T-helper 1 cell (primary cell): ENCODE data around the gene DCST2.

Source experiments
- DNase-seq, 5 donors: peaks; one replicate each; pipeline ENCODE4 v3.0.0-alpha.2; 2012 to 2020

Gene DCST2

DNA sequence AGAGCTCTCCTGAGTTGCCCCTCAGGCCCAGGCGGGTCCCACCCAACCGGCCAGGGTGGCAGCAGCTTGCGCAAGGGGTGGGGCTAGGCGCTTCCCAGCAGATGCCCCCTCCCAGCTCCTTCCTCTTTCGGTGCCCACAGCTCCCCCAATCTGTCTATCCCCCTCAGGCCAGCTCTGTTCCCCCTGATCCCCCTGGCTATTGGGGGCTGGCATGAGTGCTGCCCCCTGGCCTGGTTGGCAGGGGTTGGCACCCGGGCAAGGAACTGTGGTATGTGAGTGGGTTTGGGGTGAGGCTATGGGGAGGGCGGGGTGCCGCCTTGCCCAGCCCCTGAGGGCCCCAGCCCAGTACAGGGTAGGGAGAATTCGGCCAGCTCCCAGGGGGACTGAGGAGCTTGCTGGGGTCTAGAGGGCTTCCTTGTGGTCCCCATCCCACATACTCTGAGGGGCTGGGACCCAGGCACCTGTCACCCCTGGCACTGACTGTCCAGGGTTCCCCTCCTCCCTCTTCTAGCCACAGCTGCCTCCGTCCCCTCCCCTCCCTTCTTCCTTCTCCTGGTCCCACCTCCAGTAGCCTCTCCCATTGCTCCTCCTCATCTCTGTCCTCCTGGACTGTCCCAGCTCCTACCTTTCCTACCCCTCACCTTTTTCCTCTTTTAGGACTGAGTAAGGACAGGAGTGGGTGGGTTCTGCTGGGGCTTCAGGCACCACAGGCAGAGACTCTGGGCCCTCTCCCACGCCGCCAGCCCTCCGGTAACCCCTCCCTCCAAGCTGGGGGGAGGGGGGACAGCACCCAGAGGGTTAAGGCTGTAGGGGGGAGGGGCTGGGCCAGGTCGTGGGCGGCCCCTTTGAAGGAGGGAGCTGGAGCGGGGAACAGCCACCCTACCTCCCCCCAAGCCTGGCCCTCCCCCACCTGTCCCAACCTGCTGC lies 25.3 kb downstream of the DCST2 start:
- peak in 1 of 5 donors; percentile 81 for DNase-seq

DNA sequence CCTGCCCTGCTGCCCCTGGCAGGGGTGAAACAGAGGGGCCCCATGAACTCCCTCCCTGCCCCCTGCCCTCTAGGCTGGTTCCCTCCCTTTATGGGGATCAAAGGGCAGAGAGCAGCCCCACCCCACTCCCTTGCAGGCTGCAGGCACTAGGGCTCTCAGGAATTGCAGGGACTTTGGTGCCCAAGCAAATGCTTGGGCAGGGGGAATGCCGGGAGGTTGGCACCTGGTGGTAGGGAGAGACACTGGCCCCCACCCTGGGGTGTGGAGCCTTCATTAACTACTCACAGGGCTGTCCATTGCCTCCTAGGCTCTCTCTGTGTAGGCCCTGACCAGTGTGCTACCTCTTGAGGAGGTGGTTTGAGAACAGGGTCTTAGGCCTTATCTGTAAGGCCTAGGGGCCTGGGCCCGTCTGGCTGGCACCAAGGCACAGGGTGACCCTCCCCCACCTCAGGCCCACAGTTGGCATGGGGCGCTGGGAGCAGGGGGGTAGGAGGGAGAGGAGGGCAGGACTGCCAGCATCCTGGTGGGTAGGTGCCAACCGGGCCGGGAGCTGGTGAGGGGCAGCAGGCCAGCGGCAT lies 26.2 kb downstream of the DCST2 start:
- DNase-seq: no peak

GRCh38 chr1:155006601-155007101 lies 26.9 kb downstream of the DCST2 start:
- DNase-seq: peak in 1 of 5 donors; percentile 70

GRCh38 chr1:155005076-155006011 lies 28.2 kb downstream of the DCST2 start:
- peak in 2 of 5 donors; percentile 32 to 54 for DNase-seq

GRCh38 chr1:155004352-155005075 lies 29.1 kb downstream of the DCST2 start:
- peak in 1 of 5 donors; percentile 63 for DNase-seq

GRCh38 chr1:155003766-155004351 lies 29.7 kb downstream of the DCST2 start:
- peak in 1 of 5 donors; percentile 49 for DNase-seq

- DNase-seq: no peak
Measured at GRCh38 chr1:155003227-155003765, 30.3 kb downstream of the DCST2 start.

DNA sequence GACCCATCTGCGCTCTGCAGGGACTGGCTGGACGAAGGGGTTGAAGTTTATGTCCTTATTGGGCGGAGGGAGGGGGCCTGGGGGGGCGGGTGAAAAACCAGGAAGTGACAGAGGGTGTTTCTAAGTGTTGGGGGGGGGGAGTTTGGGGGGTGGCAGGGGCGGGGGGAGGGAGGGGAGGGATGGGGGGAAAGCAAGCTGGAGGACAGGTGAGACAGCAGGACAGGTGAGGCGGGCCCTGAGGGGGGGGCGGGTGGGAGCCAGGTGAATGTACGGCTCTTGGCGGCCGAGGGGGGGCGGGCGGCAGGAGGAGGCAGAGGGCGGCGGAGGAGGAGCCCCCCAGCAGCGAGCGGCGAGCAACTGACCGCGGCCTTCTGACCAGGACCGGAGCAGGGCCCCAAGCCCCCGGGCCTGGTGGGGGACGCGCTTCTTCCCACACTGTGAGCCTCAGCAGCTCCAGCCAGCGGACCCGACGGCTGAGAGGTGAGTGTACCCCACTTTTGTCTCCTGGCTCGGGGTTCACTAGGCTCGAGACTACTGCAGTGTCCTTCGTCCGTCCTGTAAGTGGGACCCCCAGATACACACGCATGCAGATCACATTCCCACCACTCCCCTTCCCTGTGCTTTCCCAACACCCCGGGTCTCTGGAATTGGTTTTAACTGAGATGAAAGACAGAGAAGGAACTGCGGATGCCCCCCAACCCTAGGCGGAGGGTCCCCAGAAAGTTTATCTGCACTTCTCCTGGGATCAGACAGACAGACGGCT lies 30.9 kb downstream of the DCST2 start, which contains the start of gene ZBTB7B:
Gene ZBTB7B, plus strand, starts transcription at position 339 of the 763 bp plus-strand sequence. CDS start 11,859 bp downstream, outside the sequence.
- DNase-seq: no peak

DNA sequence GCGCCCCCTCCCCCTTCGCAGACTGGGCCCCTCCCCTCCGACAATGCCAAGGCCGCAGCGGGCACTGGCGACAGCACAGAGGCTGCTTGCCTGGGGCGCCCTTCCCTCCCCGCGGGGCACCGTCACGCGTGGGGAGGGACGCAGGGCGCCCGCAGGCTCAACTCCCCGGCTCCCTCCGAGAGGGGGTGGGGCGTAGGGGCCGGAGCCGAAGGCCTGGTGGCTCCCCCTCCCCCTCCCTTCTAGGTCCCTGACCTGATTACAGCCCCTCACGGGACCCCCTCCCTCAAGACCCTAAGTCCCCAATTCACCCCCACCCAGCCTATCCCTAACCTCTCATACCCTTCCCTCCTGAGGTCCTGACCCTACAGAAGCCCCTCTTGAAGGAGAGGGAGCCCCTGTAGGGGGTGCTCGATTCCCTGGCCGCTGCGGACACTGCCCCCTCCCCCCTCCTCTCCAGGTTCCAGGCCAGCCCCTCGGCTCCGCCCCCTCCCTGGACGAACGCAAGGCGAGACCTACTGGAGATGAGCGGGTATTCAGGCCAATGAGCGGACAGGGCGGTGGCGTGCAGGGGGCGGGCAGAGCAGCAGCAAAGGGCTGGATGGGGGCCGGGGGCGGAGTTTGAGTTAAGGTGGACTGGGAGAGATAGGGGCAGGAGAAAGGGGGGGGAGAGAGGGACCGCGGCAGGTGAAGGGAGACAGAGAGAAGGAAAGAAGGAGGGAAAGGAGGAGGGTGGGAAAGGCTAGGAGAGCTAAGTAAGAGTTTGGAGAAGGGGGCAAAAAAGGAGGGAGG lies 31.7 kb downstream of the DCST2 start:
- DNase-seq: peak; percentile 95 to 98 (median 97)

DNA sequence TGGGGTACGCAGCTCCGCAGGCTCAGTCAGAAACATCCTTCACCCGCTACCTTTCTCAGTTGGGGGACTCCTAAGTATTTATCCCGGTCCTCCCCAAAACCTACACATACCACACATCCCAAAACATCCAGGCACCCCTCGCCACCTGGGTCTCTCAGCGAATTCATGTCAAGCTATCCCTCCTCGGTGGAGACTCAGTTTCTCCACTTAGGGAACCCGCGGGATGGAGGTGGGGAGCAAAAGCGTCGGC lies 32.2 kb downstream of the DCST2 start:
- no peak for DNase-seq

DNA sequence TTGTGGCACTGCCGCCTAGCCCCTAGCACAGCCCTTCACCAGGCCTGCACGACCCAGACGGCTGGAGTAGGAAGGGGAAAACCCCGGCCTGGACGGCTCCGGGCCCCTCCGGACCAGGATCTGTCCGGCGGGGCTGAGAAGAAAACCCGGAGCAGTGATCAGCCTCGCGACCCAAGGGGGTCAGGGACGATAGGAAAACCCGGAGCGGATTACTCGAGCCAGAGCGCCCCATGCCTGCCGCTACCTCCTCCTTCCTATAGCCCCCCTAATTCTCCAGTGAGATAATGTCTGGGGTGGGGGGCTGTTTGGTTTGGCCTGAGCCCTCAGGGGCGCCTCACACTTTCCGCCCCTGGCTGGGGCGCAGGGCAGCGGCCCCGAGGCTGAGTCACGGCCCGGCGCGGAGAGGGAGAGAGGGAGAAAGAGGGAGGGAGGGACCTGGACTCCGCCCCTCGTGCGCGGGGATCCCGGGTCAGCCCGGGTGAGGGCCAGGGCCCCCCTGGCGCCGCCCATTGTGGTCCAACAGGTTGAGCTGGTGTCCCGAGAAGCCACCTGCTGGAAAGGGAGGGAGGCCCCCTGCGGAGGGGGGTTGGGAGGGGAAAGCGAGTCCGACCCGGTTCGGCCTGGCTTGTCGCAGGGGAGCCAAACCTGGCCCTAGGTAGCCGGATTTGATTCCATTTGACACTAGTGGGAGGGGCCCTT lies 32.7 kb downstream of the DCST2 start:
- DNase-seq: peak; percentile 70 to 83 (median 77)

DNA sequence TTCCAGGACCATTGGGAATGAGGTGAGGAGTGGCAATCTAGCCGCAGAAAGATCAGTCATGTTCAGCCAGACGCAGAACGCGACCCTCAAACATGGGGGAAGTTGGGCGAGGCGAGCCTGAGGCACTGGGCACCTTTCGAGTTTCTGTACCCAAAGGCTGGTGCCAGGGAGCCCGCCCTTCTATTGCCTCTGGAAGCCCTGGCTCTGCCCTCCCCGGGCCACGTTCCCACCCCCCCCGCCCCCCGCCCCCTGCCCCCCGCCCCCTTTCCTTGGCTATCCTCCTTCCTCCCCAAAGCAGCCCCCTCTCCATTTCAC lies 33.2 kb downstream of the DCST2 start:
- DNase-seq: no peak

DNA sequence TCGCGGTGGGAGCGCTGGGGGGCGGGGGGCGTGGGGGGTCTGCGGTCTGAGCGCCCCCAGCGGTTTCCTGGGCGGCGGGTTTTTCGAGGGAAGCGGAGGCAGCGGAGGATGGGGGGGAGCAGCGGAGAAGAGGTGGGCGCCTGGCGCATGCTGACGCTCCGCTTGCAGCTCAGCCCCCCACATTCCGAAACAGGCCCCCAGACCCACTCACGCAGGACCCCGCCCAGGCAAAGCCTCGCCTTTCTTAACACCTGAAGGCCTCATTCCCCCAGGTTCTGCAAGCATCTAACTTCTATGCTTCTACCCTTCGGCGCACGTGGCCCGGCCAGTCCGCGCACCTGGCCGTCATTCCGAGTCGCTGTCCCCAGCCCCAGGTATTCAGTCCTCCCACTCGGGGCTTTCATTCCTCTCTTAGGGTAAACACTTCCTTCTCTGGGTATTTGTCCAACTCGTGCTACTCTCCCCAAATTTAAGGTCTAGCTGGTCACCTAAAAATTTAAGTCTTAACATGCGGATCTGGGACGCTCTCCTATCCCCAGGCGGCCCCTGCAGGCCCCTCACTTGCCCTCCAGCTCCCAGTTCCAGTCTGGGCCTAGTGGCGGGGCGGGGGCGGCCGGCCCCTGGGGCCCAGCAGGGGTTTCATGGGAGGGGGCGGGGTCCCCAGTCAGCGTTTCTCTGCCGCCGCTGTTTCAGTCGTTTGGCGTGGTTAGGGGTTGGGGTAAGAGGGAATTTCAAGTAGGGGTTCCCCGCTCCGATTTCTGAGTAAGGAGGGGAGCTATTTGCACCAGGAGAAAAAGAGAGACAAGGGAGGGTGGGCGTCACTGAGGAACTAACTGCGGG lies 33.8 kb downstream of the DCST2 start:
- peak in 1 of 5 donors; percentile 50 for DNase-seq

DNA sequence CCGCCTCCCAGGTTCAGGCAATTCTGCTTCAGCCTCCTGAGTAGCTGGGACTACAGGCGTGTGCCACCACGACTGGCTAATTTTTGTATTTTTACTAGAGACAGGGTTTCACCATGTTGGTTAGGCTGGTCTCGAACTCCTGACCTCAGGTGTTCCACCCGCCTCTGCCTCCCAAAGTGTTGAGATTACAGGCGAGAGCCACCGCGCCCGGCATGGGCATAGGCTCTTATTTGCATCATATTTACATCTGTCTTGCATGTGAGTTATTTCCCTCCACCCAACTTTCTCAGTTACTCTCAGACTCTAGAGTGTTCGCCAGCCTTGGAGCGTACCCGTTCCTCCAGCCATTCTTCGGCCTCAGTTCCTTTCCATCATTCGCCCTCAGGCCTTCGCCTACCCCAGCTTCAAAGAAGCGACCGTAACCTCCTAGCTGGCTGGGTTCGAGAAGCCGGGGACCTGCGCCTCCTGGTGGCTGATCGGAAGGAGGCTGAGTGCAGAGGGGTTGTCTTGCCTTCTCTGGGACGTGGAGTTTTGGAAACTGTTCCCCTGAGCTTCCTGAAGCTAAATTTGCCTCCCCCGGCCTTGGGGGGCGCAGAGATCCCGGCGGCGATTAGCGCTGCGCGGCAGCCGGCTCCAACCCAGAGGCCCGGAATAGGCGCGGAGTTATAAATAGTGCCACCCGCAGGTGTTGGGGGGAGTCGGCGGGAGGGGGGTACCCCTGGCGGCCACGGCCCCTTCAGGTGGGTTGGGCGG lies 34.6 kb downstream of the DCST2 start:
- DNase-seq: peak in 3 of 5 donors; percentile 38 to 76 (median 53)

DNA sequence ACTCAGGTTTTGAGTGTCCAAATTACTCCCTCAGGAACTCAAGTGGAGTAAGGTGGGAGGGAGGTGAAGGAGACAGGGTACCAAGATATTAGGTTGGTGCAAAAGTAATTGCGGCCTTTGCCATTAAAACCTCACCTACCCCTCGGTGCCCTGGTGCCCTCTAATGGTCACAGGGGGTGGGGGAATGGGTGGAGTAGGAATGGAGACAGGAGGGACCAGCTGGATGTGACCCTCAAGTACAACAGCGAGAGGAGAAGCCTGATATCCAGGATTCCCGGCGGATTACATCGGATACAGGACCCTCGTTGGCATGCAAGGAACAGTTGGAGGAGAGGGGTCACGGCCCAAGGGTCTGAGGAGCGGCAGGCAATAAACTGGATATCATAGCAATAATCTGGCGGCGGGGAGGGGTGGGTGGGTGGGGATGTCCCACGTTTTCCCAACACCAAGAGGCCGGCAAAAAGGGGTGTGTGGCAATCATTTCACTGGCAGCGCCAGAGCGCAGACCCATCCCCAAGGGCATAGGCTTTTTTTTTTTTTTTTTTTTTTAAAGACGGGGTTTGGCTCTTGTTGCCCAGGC lies 35.3 kb downstream of the DCST2 start:
- DNase-seq: no peak

GRCh38 chr1:154996966-154997701 lies 36.4 kb downstream of the DCST2 start:
- DNase-seq: no peak
